ENCODE results near the gene PRKCQ.

- no peak for TF ChIP-seq HDAC6 (IDR thresholded peaks at IDR 0.05; ENCODE audit: low read depth, low read length)
- TF ChIP-seq TAF1 (IDR thresholded peaks at IDR 0.05; ENCODE audit: low read depth, low read length) = no peak
- no peak for TF ChIP-seq POLR2A (IDR thresholded peaks at IDR 0.05; ENCODE audit: control extremely low read depth in 1 of 2, low read depth in 2 of 2, low read length in 2 of 2)
- no peak for TF ChIP-seq CREB1 (IDR thresholded peaks at IDR 0.05)
- no peak for TF ChIP-seq GABPA (IDR thresholded peaks at IDR 0.05; ENCODE audit: borderline replicate concordance, insufficient read depth, low read length)
- TF ChIP-seq, protein P1, sequence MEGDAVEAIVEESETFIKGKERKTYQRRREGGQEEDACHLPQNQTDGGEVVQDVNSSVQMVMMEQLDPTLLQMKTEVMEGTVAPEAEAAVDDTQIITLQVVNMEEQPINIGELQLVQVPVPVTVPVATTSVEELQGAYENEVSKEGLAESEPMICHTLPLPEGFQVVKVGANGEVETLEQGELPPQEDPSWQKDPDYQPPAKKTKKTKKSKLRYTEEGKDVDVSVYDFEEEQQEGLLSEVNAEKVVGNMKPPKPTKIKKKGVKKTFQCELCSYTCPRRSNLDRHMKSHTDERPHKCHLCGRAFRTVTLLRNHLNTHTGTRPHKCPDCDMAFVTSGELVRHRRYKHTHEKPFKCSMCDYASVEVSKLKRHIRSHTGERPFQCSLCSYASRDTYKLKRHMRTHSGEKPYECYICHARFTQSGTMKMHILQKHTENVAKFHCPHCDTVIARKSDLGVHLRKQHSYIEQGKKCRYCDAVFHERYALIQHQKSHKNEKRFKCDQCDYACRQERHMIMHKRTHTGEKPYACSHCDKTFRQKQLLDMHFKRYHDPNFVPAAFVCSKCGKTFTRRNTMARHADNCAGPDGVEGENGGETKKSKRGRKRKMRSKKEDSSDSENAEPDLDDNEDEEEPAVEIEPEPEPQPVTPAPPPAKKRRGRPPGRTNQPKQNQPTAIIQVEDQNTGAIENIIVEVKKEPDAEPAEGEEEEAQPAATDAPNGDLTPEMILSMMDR (IDR thresholded peaks at IDR 0.05; ENCODE audit: control extremely low read depth in 1 of 3, insufficient read depth in 1 of 3, low read depth in 1 of 3, low read length in 3 of 3) = no peak
- TF ChIP-seq POLR2AphosphoS5 (IDR thresholded peaks at IDR 0.05; ENCODE audit: low read depth, low read length) = no peak
- TF ChIP-seq, protein P2, sequence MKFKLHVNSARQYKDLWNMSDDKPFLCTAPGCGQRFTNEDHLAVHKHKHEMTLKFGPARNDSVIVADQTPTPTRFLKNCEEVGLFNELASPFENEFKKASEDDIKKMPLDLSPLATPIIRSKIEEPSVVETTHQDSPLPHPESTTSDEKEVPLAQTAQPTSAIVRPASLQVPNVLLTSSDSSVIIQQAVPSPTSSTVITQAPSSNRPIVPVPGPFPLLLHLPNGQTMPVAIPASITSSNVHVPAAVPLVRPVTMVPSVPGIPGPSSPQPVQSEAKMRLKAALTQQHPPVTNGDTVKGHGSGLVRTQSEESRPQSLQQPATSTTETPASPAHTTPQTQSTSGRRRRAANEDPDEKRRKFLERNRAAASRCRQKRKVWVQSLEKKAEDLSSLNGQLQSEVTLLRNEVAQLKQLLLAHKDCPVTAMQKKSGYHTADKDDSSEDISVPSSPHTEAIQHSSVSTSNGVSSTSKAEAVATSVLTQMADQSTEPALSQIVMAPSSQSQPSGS (IDR thresholded peaks at IDR 0.05; ENCODE audit: low read length) = no peak
- no peak for TF ChIP-seq PHF8 (conservative IDR thresholded peaks at IDR 0.05; ENCODE audit: low read depth, low read length)
- no peak for TF ChIP-seq NRF1 (IDR thresholded peaks at IDR 0.05; ENCODE audit: low read depth, low read length)
- no peak for TF ChIP-seq YY1 (IDR thresholded peaks at IDR 0.05; ENCODE audit: low read depth, low read length)
- TF ChIP-seq JUN (IDR thresholded peaks at IDR 0.05; ENCODE audit: low read depth, low read length) = no peak
- no peak for TF ChIP-seq CEBPB (IDR thresholded peaks at IDR 0.05; ENCODE audit: low read depth, low read length)
Observed at GRCh38 chr10:6487920-6488319, 92.2 kb downstream of the PRKCQ start.
